MCF 10A (cell line): ENCODE data around the gene UBTD1. TPM values are rescaled to one million over a fixed set of nuclear protein-coding genes. Genes with fewer than 3 reads are reported as not detected.

Experiments used
- BruUV-seq: library from RNA; stranded (reverse); fragments of 400-500 nt; replicated peaks from 2 replicates; lab custom pipeline; 2021; lab: Mats Ljungman, UMichigan
- CTCF ChIA-PET: fragments of 300-600 bp; sonication (Branson Sonifier 250); formaldehyde crosslinking; extraction: SDS; loops from one replicate; lab custom pipeline; 2021; ENCODE audit warnings: antibody characterized with exemption, inconsistent platforms; lab: Yijun Ruan, JAX
- POLR2A ChIA-PET: fragments of 300-600, 350-650 bp; sonication (Branson Sonifier 250); formaldehyde crosslinking; extraction: SDS; loops from one replicate; lab custom pipeline; 2020; ENCODE audit warnings: antibody characterized with exemption, inconsistent platforms; lab: Yijun Ruan, JAX
- DNase-seq: peaks from one replicate; pipeline ENCODE4 v3.0.0-alpha.2; 2018; ENCODE audit not compliant: unreplicated experiment
- H3K27ac Mint-ChIP-seq: one replicate; pipeline ENCODE4 v1.8.0; 2022; ENCODE audit warnings: mild to moderate bottlenecking, low read depth, mixed read lengths; ENCODE audit not compliant: unreplicated experiment
- H3K27me3 Mint-ChIP-seq: one replicate; pipeline ENCODE4 v1.8.0; 2022; ENCODE audit warnings: mixed read lengths; ENCODE audit not compliant: insufficient read depth, unreplicated experiment
- H3K36me3 Mint-ChIP-seq: one replicate; pipeline ENCODE4 v1.8.0; 2022; ENCODE audit warnings: mild to moderate bottlenecking, moderate library complexity, mixed read lengths; ENCODE audit not compliant: insufficient read depth, unreplicated experiment
- H3K4me1 Mint-ChIP-seq: one replicate; pipeline ENCODE4 v1.8.0; 2022; ENCODE audit warnings: mixed read lengths; ENCODE audit not compliant: insufficient read depth, unreplicated experiment
- H3K4me3 Mint-ChIP-seq: one replicate; pipeline ENCODE4 v1.8.0; 2022; ENCODE audit warnings: mild to moderate bottlenecking, moderate library complexity, mixed read lengths; ENCODE audit not compliant: unreplicated experiment
- H3K9me3 Mint-ChIP-seq: one replicate; pipeline ENCODE4 v1.8.0; 2022; ENCODE audit warnings: mixed read lengths; ENCODE audit not compliant: unreplicated experiment
- intact Hi-C: fragments of 100-400 bp; cut with micrococcal nuclease; formaldehyde crosslinking; loops from 2 replicates; pipeline ENCODE4 v1.14.1; 2022
- total RNA-seq: library from RNA; stranded (reverse); gene quantifications from 2 replicates; pipeline ENCODE4 v1.2.3, GENCODE V29; 2022
- TF ChIP-seq, protein P1 (sequence below): fragments of 200-600 bp; IDR thresholded peaks from one replicate; pipeline ENCODE4 v1.8.0; 2022; ENCODE audit warnings: antibody characterized with exemption, mild to moderate bottlenecking; ENCODE audit not compliant: unreplicated experiment

The UBTD1 gene
- total RNA-seq, 1 experiment from 2014 or later = 7.2 TPM

DNA sequence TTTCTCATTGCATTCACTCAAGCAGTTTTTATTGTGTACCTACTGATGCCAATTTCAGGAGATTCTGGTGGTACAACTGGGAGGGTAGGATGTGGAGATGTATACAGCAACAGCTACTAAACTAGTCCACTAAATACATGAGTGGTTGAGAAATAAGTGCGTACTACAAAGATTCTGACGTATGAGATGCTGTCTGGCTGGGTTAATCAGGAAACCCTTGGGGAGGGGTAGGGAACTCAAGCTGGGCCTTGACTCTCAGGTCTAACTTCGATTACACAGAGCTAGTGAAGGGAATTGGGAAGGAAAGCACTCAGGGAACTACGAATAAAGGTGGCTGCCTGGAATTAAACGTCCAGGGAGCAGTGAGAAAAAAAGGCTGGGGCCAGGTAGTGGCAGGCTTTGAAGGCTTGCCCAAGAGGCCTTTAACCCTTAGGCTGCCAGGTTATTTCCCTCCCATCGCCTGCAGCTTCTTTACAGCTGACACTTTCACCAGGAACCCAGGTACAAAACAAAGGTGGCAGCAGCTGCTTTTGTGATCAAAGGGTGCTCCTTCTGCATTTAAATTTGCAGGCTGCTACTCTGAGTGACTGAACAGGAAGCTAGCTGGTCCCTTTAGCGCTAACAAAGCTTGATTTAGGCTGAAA, 3.7 kb upstream of the UBTD1 start:
- intact Hi-C loops = loop anchor here (10.0 kb wide), 1 partner anchor 50 kb away; the partner anchor contains the start of genes EXOSC1 and ZDHHC16
- peaks cover 22% of the 10 kb centered on the region for H3K4me1 Mint-ChIP-seq
- ChIA-PET CTCF (interaction anchor here (0.6 to 2.3 kb wide), 10 partner anchors 14 to 117 kb away, joined by 3 to 10 read pairs (median 4); partner anchors contain the start of gene HOGA1), POLR2A (interaction anchor here (0.7 to 1.7 kb wide), 9 partner anchors 14 to 90 kb away, joined by 3 to 7 read pairs (median 3); partner anchors contain the start of gene HOGA1)
- TF ChIP-seq, protein P1, sequence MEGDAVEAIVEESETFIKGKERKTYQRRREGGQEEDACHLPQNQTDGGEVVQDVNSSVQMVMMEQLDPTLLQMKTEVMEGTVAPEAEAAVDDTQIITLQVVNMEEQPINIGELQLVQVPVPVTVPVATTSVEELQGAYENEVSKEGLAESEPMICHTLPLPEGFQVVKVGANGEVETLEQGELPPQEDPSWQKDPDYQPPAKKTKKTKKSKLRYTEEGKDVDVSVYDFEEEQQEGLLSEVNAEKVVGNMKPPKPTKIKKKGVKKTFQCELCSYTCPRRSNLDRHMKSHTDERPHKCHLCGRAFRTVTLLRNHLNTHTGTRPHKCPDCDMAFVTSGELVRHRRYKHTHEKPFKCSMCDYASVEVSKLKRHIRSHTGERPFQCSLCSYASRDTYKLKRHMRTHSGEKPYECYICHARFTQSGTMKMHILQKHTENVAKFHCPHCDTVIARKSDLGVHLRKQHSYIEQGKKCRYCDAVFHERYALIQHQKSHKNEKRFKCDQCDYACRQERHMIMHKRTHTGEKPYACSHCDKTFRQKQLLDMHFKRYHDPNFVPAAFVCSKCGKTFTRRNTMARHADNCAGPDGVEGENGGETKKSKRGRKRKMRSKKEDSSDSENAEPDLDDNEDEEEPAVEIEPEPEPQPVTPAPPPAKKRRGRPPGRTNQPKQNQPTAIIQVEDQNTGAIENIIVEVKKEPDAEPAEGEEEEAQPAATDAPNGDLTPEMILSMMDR = no peak
- peaks cover 12% of the 10 kb centered on the region for H3K36me3 Mint-ChIP-seq
- H3K9me3 Mint-ChIP-seq = no peaks in the 10 kb centered on the region
- peak overlapping the region; percentile 51 for H3K4me3 Mint-ChIP-seq
- no peak for DNase-seq
- H3K27ac Mint-ChIP-seq = peak overlapping the region; percentile 18
- no TSS peak for BruUV-seq
- no peaks in the 10 kb centered on the region for H3K27me3 Mint-ChIP-seq

DNA sequence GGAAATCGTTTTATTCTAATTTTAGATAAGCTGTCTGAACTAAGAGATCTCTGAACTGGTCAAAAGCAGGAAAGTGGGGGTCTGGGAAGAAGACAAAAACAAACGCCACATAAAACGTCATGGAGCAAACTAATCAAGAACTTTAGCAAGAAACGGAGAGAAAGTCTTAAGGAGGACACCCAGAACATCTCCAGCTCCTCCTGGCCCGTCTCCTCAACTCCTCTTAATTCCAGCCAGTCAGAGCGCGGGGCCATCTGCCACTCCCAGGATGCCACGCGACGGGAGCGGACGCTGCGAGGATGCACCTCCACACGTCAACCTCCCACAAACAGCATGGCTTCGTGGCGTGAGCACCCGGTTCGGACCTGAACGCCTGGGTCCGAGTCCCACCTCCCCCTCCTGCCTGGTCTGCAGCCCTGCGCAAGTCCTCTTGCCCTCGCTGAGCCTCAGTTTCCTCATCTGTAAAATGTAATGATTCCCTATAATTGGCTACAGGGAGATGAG, 1.1 kb upstream of the UBTD1 start:
- CTCF ChIA-PET = interaction anchor here (0.9 to 1.4 kb wide), 2 partner anchors 13 to 15 kb away, joined by 3 to 4 read pairs; no protein-coding TSS in a partner anchor
- no peaks in the 10 kb centered on the region for H3K27me3 Mint-ChIP-seq
- DNase-seq = peak; percentile 82
- intact Hi-C loops = loop anchor here (2.0 to 10.0 kb wide), 2 partner anchors 33 to 53 kb away; partner anchors contain the start of genes EXOSC1 and ZDHHC16
- peaks cover 29% of the 10 kb centered on the region for H3K4me1 Mint-ChIP-seq
- peak overlapping the region; percentile 88 for H3K4me3 Mint-ChIP-seq
- BruUV-seq = no TSS peak
- TF ChIP-seq, protein P1 = no peak
- POLR2A ChIA-PET = interaction anchor here (0.5 to 1.9 kb wide), 38 partner anchors 9 to 239 kb away, joined by 3 to 27 read pairs (median 4); partner anchors contain the start of genes ANKRD2, AVPI1, FRAT1 and HOGA1
- H3K27ac Mint-ChIP-seq = peak overlapping the region; percentile 91
- H3K9me3 Mint-ChIP-seq = no peaks in the 10 kb centered on the region
- peaks cover 6% of the 10 kb centered on the region for H3K36me3 Mint-ChIP-seq

DNA sequence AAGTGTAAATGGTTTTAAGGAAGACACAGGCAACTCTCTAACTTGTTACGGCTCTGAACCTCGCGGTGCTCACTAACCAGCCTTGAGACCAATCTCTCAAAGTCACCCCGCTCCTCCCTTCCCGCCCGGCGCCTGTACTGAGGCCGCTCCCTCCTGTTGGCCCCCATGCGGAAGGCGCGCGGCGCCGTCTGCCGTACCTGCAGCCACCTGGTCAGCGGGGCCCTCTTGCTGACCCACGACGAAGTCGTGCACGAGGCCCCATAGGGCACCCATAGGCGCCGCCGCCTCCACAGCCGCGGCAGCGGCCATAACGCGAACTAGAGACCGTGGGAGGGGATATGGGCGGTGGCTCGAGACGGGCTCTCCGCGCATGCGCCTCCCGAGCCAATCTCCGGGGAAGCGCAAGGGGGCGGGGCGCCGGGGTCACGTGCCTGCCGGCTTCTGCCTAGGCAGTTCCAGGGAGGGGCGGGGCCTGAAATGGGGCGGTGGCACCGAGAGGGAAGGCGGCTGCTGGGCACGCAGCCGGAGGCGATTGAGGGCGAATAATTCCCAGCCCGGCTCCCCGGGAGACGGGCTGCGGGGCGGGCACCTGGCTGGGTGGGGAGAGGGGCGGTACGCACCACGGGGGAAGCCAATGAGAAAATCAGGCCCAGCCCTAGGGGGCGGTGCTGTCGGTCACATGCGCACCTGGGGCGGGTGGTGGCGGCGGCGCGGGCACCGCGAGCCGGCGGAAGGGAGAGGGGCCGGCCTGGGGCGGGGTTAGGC, 466 bp upstream of the UBTD1 start, which contains the start of gene MMS19:
Gene MMS19, minus strand, starts transcription at position 347 of the 765 bp plus-strand sequence. Its CDS starts 38 bp downstream, at position 309.
- TSS peak; percentile 73 for BruUV-seq
- Mint-ChIP-seq H3K4me3 (peak within 1 kb of the TSS; percentile 88), H3K4me1 (peaks cover 29% of the 10 kb centered on the region), H3K36me3 (peaks cover 6% of the 10 kb centered on the region), H3K27ac (peak within 1 kb of the TSS; percentile 91), H3K27me3 (no peaks in the 10 kb centered on the region), H3K9me3 (no peaks in the 10 kb centered on the region)
- peak; percentile 98 for DNase-seq
- POLR2A ChIA-PET = interaction anchor here (0.6 to 2.8 kb wide), 38 partner anchors 9 to 216 kb away, joined by 3 to 35 read pairs (median 5); partner anchors contain the start of genes ANKRD2, FRAT1, HOGA1 and RRP12
- CTCF ChIA-PET = interaction anchor here (0.6 to 4.0 kb wide), 9 partner anchors 14 to 114 kb away, joined by 3 to 35 read pairs (median 4); no protein-coding TSS in a partner anchor
- intact Hi-C loops = loop anchor here (2.0 to 10.0 kb wide), 2 partner anchors 33 to 53 kb away; partner anchors contain the start of genes EXOSC1 and ZDHHC16
- TF ChIP-seq, protein P1 = no peak
